ENCODE data around the gene ATG4C. TPM values are rescaled to one million over a fixed set of nuclear protein-coding genes. Genes with fewer than 3 reads are reported as not detected.
"Not testable (repeated sequence)": the region's sequence is repeated elsewhere in the genome, so short reads cannot be mapped to it uniquely, and the experiment has no call there.

ATG4C gene
- total and polyA plus RNA-seq, 7 experiments from 2014 or later, result 6.8 to 20.1 (median 13.2) TPM

DNA sequence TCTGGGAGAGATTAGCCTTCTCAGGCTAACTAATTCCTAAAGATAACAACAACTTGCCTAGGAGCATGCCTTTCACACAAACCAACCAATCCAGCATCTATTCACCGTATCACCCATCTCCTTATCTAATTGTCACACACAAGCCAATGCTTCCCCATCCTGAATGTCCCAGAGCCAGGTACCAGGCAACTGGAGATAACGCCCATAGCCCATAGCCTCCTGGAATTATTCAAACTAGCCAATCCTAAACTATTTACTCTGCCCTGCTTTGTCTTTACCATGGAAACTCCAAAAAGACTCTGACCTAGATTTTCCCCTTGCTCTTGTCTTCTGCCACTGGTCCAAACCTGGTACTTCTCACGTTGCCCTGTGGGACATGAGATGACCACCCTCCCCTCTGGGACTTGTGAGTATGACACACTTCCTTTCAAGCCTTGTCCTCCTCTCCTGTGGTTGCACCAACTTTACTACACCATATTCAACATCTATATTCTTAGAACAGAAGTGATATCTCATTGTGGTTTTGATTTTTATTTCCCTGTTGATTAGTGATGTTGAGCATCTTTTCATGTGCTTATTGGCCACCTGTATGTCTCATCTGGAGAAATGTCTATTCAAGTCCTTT, 8.8 kb upstream of the ATG4C start:
- intact Hi-C loops (cut with micrococcal nuclease), result no loop called here
- Histone ChIP-seq H3K36me3 (ENCODE audit: control insufficient read depth in 2 of 3, insufficient read depth in 3 of 3, low read length in 3 of 3) (no peaks in the 10 kb centered on the region), H3K27ac (ENCODE audit: low read depth, low read length) (no peak overlapping the region), H3K4me3 (ENCODE audit: low read length) (no peak overlapping the region), H3K4me1 (ENCODE audit: control insufficient read depth in 2 of 2, insufficient read depth in 2 of 2, low read length in 2 of 2) (no peaks in the 10 kb centered on the region), H3K9me3 (ENCODE audit: control insufficient read depth in 2 of 3, low read length in 3 of 3) (no peaks in the 10 kb centered on the region), H3K27me3 (ENCODE audit: control insufficient read depth in 2 of 2, insufficient read depth in 2 of 2, low read length in 2 of 2) (no peaks in the 10 kb centered on the region)
- H3K36me3 Mint-ChIP-seq, result peaks cover 0 to 16% (median 7%) of the 10 kb centered on the region in 5 donors
- ATAC-seq (peak; percentile 78), DNase-seq (no peak)
- no peak overlapping the region for H3K4me3 Mint-ChIP-seq
- ChIA-PET CTCF (no interaction called here), POLR2A (no interaction called here)
- peaks cover 7 to 23% (median 23%) of the 10 kb centered on the region in 5 donors for H3K27me3 Mint-ChIP-seq
- no peaks in the 10 kb centered on the region for H3K4me1 Mint-ChIP-seq
- peaks cover 0 to 32% (median 17%) of the 10 kb centered on the region in 11 donors for H3K9me3 Mint-ChIP-seq
- H3K27ac Mint-ChIP-seq, result no peak overlapping the region

DNA sequence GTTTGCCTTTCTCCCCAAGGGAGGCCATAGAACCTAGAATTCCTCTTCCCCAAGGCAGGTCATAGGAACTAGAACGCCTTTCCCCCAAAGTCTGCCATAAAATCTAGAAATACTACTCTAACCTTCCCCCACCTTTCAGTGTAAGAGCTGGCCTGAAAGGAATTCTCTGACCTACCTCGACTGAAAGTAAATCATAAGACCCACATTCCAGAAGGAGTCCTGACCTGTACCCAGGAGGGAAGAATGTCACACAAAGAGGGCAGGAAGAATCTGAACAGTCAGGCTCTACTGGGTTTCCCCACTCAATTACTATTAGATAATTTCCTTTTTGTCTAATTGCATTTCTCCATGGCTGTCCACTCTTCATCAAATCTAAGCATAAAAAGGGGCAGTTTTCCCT, 5.7 kb upstream of the ATG4C start:
- no peak overlapping the region for H3K27ac ChIP-seq (ENCODE audit: low read depth, low read length)
- peaks cover 0 to 8% (median 3%) of the 10 kb centered on the region in 5 donors for H3K36me3 Mint-ChIP-seq
- H3K4me1 ChIP-seq (ENCODE audit: control insufficient read depth in 2 of 2, insufficient read depth in 2 of 2, low read length in 2 of 2), result no peaks in the 10 kb centered on the region
- peaks cover 0 to 13% (median 5%) of the 10 kb centered on the region in 11 donors for H3K9me3 Mint-ChIP-seq
- H3K4me3 ChIP-seq (ENCODE audit: low read length), result no peak overlapping the region
- no peaks in the 10 kb centered on the region for H3K9me3 ChIP-seq (ENCODE audit: control insufficient read depth in 2 of 3, low read length in 3 of 3)
- no peak overlapping the region for H3K4me3 Mint-ChIP-seq
- H3K27me3 ChIP-seq (ENCODE audit: control insufficient read depth in 2 of 2, insufficient read depth in 2 of 2, low read length in 2 of 2), result peaks cover 0 to 6% of the 10 kb centered on the region in 2 donors
- no peak for DNase-seq
- H3K4me1 Mint-ChIP-seq, result no peaks in the 10 kb centered on the region
- H3K27me3 Mint-ChIP-seq, result peaks cover 6 to 31% (median 16%) of the 10 kb centered on the region in 5 donors
- H3K36me3 ChIP-seq (ENCODE audit: control insufficient read depth in 2 of 3, insufficient read depth in 3 of 3, low read length in 3 of 3), result no peaks in the 10 kb centered on the region
- ChIA-PET CTCF (no interaction called here), POLR2A (no interaction called here)
- no peak for ATAC-seq
- no peak overlapping the region for H3K27ac Mint-ChIP-seq
- intact Hi-C loops (cut with micrococcal nuclease), result no loop called here

DNA sequence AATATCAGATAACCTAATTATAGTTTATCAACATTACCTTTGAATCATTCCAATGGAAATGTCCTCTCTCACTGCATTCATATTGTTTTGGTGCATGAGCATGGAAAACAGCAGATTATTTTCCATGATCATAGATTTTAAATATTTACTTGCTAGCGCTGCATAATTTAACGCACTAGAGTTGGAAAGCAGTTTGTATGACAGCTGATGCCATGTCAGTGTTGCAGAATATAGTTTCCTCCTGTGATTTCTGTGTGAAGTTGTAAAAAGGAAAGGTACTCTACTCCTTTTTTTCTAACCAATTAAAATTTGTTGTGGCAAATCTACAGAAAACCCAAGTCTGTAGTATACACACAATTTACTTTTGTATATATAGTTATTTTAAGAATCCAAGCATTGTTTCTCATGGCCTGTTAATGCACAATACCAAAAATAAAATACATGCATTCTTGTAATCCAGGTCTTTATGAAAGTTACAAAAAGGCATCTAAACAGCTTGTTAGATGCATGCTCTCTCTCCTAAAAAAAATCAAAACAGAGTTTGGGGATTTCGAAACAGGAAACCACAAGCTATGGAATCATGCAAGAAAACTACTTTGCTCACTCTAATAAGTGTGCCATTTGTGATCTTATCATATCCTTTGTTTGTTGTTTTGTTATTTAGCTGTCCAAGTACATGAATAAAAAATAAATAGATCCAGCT, 1.9 kb upstream of the ATG4C start:
- DNase-seq (no peak), ATAC-seq (no peak)
- peaks cover 0 to 6% (median 0%) of the 10 kb centered on the region in 3 experiments for H3K36me3 ChIP-seq (ENCODE audit: control insufficient read depth in 2 of 3, insufficient read depth in 3 of 3, low read length in 3 of 3)
- H3K4me3 ChIP-seq (ENCODE audit: low read length), result no peak overlapping the region
- POLR2A ChIA-PET, result no interaction called here
- intact Hi-C loops (cut with micrococcal nuclease), result loop anchor here (5.0 to 10.0 kb wide), 5 partner anchors 95 to 1705 kb away; partner anchors contain the start of genes DOCK7 (in 1 of the 2), PATJ (in 1 of the 2), PGM1 (in 1 of the 2) and TM2D1 (in 1 of the 2)
- H3K4me1 ChIP-seq (ENCODE audit: control insufficient read depth in 2 of 2, insufficient read depth in 2 of 2, low read length in 2 of 2), result peaks cover 6 to 7% of the 10 kb centered on the region in 2 donors
- Mint-ChIP-seq H3K4me3 (peak overlapping the region in 2 of 10 donors; percentile 13 to 52), H3K9me3 (no peaks in the 10 kb centered on the region), H3K27ac (no peak overlapping the region), H3K4me1 (peaks cover 7 to 12% (median 11%) of the 10 kb centered on the region in 7 donors), H3K36me3 (peaks cover 0 to 4% (median 0%) of the 10 kb centered on the region in 5 donors), H3K27me3 (peaks cover 0 to 30% (median 15%) of the 10 kb centered on the region in 5 donors)
- no peaks in the 10 kb centered on the region for H3K9me3 ChIP-seq (ENCODE audit: control insufficient read depth in 2 of 3, low read length in 3 of 3)
- CTCF ChIA-PET, result interaction anchor here (0.6 kb wide), 2 partner anchors 13 to 79 kb away, joined by 3 read pairs; no protein-coding TSS in a partner anchor
- peaks cover 0 to 6% of the 10 kb centered on the region in 2 donors for H3K27me3 ChIP-seq (ENCODE audit: control insufficient read depth in 2 of 2, insufficient read depth in 2 of 2, low read length in 2 of 2)
- H3K27ac ChIP-seq (ENCODE audit: low read depth, low read length), result no peak overlapping the region

DNA sequence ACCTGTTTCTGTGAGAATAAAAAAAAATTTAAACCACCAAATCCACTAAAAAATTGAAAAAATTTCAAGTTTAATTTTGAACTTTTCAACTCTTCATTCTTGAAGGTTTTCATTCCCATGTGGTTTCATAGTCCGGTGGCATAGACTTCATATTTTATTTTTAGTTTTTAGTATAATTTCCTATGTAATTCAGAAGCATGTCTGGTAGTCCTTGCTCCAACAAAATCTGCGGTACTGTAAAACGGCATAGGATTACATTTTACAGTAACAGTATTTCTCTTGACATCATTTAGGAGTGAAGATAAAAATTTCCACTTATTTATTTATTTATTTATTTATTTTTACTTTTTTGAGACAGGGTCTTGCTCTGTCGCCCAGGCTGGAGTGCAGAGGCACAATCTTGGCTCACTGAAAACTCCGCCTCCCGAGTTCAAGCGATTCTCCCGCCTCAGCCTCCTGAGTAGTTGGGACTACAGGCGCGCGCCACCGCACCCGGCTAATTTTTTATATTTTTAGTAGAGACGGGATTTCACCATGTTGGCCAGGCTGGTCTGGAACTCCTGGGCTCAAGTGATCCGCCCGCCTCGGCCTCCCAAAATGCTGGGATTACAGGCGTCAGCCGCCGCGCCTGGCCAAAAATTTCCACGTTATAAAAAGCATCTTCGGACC, 1.3 kb upstream of the ATG4C start:
- CTCF ChIA-PET, result interaction anchor here (0.6 kb wide), 1 partner anchor 12 kb away, joined by 3 read pairs; no protein-coding TSS in a partner anchor
- H3K36me3 ChIP-seq (ENCODE audit: control insufficient read depth in 2 of 3, insufficient read depth in 3 of 3, low read length in 3 of 3); H3K27me3 ChIP-seq (ENCODE audit: control insufficient read depth in 2 of 2, insufficient read depth in 2 of 2, low read length in 2 of 2); H3K4me1 ChIP-seq (ENCODE audit: control insufficient read depth in 2 of 2, insufficient read depth in 2 of 2, low read length in 2 of 2); H3K4me3 ChIP-seq (ENCODE audit: low read length); H3K27ac ChIP-seq (ENCODE audit: low read depth, low read length); POLR2A ChIA-PET; H3K9me3 Mint-ChIP-seq; H3K27ac Mint-ChIP-seq; H3K36me3 Mint-ChIP-seq; ATAC-seq; H3K9me3 ChIP-seq (ENCODE audit: control insufficient read depth in 2 of 3, low read length in 3 of 3); DNase-seq: not testable (repeated sequence)
- peaks cover 8 to 15% (median 12%) of the 10 kb centered on the region in 7 donors for H3K4me1 Mint-ChIP-seq
- H3K27me3 Mint-ChIP-seq, result peaks cover 0 to 23% (median 8%) of the 10 kb centered on the region in 5 donors
- intact Hi-C loops (cut with micrococcal nuclease), result loop anchor here (1.0 to 10.0 kb wide), 7 partner anchors 95 to 1705 kb away; partner anchors contain the start of genes TM2D1 (in 2 of the 2), DOCK7 (in 1 of the 2), EFCAB7 (in 1 of the 2) and ITGB3BP (in 1 of the 2)
- H3K4me3 Mint-ChIP-seq, result peak overlapping the region in 3 of 10 donors; percentile 8 to 22 (median 14)

DNA sequence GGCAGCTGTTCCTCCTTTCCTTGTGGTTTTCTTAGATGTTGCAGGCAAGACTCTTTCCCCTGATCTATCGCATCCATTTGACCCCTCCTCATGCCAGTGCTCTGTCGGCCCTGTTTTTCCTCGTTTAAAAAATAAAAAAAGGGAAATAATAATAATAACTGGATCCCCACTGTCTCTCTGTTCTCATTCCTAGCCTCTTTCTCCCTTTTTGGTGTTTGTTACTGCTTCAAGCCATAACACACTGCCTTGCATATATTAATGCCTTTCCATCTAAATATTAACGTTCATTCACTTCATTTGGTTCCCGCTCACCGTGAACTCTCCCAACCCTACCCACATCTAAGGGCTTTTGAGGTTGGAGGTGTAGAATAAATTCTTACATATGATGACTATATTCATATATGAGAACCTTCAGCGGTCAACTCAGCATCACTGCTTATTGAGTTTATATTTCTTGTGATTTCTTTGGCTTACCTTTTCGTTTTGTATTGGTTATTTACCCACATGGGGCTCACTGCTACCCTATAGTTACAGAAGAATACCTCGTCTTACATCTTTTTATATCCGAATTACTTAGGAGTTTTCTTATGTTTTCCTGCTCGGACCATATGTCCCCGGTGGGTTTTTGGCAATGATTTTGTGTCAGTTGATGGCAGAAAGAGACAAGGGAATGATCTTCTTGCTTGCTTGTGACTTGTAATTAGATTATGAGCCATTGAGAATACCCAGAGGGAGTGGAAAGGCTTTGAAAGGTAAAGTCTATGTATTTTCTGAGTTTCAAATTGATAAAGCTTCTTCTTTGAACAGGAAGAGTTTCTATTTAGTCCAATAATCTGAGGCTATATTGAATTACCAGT, 805 bp downstream of the ATG4C start:
- peak in 2 of 9 donors; percentile 1 to 8 for DNase-seq
- H3K27ac Mint-ChIP-seq, result no peak overlapping the region
- H3K9me3 ChIP-seq (ENCODE audit: control insufficient read depth in 2 of 3, low read length in 3 of 3), result no peaks in the 10 kb centered on the region
- peaks cover 0 to 6% of the 10 kb centered on the region in 2 donors for H3K27me3 ChIP-seq (ENCODE audit: control insufficient read depth in 2 of 2, insufficient read depth in 2 of 2, low read length in 2 of 2)
- H3K4me1 ChIP-seq (ENCODE audit: control insufficient read depth in 2 of 2, insufficient read depth in 2 of 2, low read length in 2 of 2), result peaks cover 6 to 7% of the 10 kb centered on the region in 2 donors
- no peak overlapping the region for H3K4me3 Mint-ChIP-seq
- ChIA-PET CTCF (no interaction called here), POLR2A (interaction anchor here (3.1 kb wide), 1 partner anchor 349 kb away, joined by 12 read pairs; the partner anchor contains the start of gene USP1)
- peak overlapping the region; percentile 87 for H3K27ac ChIP-seq (ENCODE audit: low read depth, low read length)
- peaks cover 0 to 6% (median 0%) of the 10 kb centered on the region in 3 experiments for H3K36me3 ChIP-seq (ENCODE audit: control insufficient read depth in 2 of 3, insufficient read depth in 3 of 3, low read length in 3 of 3)
- H3K9me3 Mint-ChIP-seq, result no peaks in the 10 kb centered on the region
- H3K36me3 Mint-ChIP-seq, result peaks cover 0 to 11% (median 5%) of the 10 kb centered on the region in 5 donors
- intact Hi-C loops (cut with micrococcal nuclease), result loop anchor here (1.0 to 10.0 kb wide), 13 partner anchors 97 to 1707 kb away; partner anchors contain the start of genes PGM1 (in 2 of the 2), ALG6 (in 1 of the 2), DOCK7 (in 1 of the 2) and EFCAB7 (in 1 of the 2)
- peaks cover 0 to 10% (median 0%) of the 10 kb centered on the region in 5 donors for H3K27me3 Mint-ChIP-seq
- no peak for ATAC-seq
- peak overlapping the region; percentile 94 for H3K4me3 ChIP-seq (ENCODE audit: low read length)
- H3K4me1 Mint-ChIP-seq, result peaks cover 9 to 25% (median 20%) of the 10 kb centered on the region in 7 donors

Data from naive thymus-derived CD4-positive, alpha-beta T cell (primary cell).